GM21737 (cell line): ENCODE data around the gene SLC7A4.
"Not testable (repeated sequence)": the region's sequence is repeated elsewhere in the genome, so short reads cannot be mapped to it uniquely, and the experiment has no call there.

Experiments
- ATAC-seq: cut with Tn5 transposase; IDR thresholded peaks from one replicate; pipeline ENCODE4 v1.9.1; 2021; ENCODE audit warnings: mild to moderate bottlenecking, moderate library complexity; ENCODE audit not compliant: unreplicated experiment

The SLC7A4 gene

DNA sequence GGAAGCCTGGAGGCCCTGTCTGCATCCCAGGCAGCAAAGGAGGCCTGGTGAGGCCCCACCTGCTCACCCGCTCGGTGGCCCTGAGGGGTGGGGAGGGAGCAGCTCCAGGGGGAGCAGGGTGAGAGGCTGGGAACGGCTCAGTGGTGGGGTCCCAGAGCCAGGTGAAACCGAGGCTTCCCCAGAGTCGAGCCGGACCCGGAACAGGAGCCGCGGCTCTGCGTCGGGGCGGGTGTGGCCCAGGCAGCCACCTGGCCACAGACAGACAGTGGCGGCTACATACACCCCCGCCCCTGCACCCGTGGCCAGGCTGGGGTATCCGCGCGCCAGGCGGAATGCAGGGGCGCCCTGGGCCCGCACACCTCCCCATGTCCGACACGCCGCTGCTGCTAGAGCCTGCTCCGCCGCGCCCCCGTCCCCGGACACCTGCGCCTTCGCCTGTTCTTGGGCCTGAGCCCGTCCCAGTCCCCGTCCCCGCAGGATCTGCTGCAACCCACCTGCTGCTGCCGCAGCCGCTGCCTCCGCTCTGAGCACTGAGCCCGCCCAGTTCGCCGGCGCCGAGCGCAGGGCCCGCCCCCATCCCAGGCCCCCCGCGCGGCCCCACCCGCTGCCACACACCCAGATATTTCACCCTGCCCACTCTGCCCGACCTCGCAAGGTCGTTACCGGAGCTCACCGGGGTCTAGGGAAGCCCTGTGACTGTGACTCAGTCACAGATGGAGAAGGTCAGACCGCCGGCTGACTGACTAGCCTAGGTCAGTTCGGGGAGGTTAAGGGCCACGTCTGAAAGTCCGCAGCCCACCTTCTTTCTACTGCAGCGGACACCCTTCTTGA lies at the start of gene SLC7A4:
TSS of gene SLC7A4 (minus strand) at position 525 of the 831 bp plus-strand sequence. CDS start 749 bp downstream, outside the sequence.
- no peak for ATAC-seq

DNA sequence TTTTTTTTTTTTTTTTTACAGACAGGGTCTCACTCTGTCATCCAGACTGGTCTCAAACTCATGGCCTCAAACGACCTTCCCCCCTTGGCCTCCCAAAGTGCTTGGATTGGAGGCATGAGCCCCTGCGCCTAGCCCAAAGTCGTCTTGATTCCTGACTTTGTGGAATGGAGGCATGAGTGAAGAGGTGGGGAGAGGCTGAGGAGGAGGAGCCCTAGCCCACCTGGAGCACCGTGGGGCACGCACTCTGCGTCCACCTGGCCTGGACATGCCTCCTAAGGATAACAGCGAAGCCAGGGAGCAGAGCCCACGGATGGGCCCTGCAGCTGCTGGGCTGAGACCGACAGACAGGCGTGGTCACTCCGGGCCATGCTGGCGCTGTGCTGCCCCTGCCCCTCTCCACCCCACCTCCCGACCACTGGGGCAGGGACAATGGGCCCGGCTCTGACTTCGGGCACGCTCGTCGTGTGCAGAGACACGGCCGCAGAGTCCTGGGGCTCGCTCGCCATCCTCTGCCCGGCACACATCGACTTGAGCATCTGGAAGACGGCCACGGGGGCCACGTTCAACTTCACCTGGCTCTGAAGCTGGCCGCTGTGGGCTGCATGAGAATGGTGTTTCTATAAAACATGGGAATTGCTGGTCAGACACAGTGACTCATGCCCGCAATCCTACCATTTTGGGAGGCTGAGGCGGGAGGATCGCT lies 48.2 kb upstream of the SLC7A4 start:
- ATAC-seq = no peak

DNA sequence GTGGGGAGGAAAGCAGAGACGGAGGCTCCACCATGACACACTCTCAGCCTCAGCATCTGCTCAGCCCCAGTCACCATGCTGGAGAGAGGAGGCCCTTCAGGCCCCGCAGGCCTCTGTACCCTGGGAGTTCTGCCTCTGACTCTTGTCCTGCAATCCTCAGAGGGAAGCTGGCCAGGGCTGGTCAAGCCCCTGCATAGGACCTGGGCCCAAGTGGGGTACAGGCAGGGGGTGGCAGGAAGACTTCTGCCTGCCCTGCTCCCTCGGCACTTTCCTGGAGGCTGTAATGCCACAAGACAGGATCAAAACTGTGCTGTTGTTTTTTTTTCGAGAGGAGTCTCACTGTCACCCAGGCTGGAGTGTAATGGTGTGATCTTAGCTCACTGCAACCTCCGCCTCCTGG lies 47.1 kb upstream of the SLC7A4 start:
- no peak for ATAC-seq

GRCh38 chr22:21078916-21079315 lies 46.6 kb upstream of the SLC7A4 start:
- ATAC-seq = no peak

- no peak for ATAC-seq
Measured at GRCh38 chr22:21077884-21078508, 45.6 kb upstream of the SLC7A4 start.

DNA sequence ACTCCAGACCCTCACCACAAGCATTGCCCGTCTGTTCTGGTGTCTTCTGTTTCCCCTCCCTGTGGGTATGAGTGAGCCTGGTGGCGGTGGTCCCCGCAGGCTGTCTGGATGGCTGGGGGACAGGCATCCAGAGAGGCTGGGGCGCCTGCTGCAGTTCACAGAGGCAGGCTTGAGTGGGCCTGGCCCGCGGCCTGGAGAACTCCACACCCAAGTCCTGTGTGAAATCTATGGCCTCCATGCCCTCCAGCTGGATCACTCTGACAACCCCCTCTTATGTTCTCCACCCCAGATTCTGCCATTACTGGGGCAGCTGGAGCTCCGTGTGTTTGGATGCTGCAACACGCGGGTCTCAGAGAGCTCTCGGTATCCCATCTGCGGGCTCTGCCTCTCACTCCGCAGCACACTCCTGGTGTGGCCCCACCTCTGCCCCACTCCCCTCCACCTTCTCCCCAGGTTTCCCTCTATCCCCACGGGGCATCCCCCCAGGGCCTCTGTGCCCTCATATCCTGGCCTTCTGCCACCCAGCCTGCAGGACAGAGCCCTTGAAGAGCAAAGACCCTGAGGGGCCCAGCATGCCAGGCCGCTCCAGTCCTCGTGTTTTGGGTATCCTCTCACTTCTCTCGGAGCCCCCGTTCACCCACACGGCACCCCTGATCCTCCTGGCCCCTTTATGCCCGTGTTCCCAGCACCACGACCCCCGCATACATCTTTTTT lies 44.7 kb upstream of the SLC7A4 start:
- ATAC-seq = no peak

DNA sequence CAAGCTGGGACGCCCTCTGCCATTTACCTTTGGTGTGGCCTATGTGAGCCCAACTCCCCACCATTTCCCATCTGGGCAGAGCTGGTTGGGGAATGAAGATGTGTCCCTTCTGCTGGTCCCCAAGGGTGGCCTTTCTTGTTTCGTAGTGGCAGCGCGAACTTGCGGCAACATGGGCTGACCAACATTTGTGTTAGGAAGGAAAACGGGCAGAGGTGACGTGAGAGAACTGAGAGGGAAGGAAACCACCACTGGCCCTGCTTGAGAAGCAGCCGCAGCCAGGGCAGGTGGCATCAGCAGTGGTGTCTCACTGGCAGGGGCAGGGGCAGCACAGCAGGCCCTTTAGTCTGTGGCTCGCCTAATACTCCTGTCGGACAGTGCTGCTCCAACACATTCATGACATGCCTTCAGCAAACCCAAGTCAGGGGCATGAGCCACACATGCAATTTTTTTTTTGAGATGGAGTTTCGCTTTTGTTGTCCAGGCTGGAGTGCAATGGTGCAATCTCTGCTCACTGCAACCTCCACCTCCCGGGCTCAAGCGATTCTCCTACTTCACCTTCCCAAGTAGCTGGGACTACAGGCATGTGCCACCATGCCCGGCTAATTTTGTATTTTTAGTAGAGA lies 43.3 kb upstream of the SLC7A4 start:
- ATAC-seq = no peak

GRCh38 chr22:21074102-21074715 lies 41.8 kb upstream of the SLC7A4 start:
- ATAC-seq = no peak

GRCh38 chr22:21073482-21073881 lies 41.1 kb upstream of the SLC7A4 start:
- ATAC-seq = no peak

DNA sequence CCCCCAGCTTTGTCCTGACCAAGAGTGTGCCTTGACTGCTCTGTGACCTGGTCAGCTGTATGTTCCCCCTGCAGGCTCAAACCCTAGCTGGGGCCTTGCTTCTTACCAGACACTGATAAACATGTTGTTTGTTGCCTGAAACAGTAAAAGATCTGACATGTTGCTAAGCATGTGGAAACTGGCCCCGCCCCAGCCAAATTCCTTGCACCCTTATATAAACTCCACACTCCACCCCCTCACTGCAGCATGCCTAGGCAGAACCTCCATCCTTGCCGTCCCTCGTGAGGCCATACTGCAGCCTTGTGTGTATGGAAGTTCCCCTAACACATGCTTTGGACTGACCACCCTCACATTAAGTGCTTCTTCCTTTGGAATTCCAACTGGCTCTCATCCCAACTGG lies 40.7 kb upstream of the SLC7A4 start:
- ATAC-seq = no peak

DNA sequence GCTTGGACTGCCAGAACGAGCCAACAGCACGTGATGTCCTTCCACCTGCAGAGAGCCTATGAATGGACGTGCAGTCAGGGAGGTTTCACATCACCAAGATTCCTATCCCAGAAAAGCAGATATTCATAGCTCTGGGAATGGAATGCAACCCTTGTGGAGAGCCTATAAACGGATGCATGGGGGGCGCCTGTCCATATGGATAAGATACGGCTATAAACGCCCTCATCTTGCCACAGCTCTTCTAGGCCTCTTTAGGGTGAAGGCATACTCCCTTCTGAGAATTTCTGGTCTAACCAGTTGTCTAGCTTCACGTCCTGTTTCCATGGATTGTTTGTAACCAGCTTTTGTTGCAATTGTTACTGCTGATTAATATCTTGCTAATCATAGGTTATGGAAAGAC lies 39.4 kb upstream of the SLC7A4 start:
- not testable (repeated sequence) for ATAC-seq

- ATAC-seq = no peak
Measured at GRCh38 chr22:21070690-21071615, 38.6 kb upstream of the SLC7A4 start.

DNA sequence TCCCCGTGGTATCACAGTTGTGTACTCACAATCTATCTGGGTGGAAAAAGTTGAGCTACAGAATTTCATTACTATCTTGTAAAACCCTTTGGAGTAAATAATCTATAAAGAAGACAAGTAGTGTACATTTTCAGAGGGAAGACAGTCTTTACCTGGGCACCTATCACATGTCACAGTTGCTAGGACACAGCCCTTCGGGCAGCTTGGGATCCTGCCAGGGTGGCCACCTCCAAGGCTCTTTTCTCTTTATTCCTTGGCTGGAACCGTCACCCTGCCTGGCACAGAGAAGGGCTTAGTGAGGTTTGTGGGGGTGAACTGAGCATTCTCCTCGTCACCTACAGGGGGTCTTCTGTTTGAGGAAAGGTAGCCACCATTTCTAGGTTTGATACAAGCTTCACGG lies 37.0 kb upstream of the SLC7A4 start:
- ATAC-seq = no peak

GRCh38 chr22:21068681-21069276 lies 36.4 kb upstream of the SLC7A4 start:
- no peak for ATAC-seq

- ATAC-seq = no peak
Measured at GRCh38 chr22:21067901-21068680, 35.7 kb upstream of the SLC7A4 start.

- ATAC-seq = no peak
Measured at GRCh38 chr22:21067075-21067900, 34.9 kb upstream of the SLC7A4 start.
